HK-2 (cell line): ENCODE measurements around the gene TMEM117.
"Not testable (repeated sequence)": the region's sequence is repeated elsewhere in the genome, so short reads cannot be mapped to it uniquely, and the experiment has no call there.

ENCODE experiments used
- DNase-seq: peaks from one replicate; pipeline ENCODE4 v3.0.0-alpha.2; 2018; ENCODE audit not compliant: unreplicated experiment

TMEM117 gene

DNA sequence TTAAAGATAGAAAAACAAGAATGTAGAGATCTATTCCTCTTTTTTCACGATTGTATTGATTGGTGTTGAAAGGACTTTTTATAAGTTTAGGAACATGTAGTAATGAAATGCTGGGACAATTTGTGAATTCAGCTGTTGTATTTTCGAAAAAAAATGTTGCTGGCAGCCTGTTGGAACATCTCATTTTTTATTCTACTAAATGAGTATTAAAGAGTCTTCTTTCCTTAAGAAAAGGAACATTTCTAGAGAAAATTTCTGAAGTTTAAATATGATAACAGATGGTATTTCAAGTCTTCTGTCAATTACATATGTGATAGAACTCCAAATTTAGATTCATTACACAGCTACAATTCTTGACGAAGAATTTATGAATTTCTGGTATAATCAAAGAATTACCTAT, 189.6 kb downstream of the TMEM117 start:
- no peak for DNase-seq

DNA sequence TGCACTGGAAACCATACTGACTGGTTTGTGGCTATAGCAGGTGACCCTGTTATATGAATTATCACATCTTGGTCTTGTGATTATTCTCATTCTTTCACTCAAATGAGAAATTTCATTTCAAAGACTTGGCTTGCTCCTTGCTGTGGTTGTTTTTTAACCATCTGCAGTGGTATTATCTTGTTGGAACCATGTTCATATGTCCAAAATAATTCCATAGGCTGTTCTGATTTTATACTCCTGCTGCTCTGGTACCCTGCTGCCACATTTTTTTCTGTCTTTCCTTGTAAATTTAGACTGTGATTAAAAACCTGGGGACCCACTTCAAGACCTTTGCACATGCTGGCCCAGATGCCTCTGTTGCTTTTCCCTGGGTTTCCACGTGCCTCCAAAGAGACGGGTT, 190.2 kb downstream of the TMEM117 start:
- no peak for DNase-seq

DNA sequence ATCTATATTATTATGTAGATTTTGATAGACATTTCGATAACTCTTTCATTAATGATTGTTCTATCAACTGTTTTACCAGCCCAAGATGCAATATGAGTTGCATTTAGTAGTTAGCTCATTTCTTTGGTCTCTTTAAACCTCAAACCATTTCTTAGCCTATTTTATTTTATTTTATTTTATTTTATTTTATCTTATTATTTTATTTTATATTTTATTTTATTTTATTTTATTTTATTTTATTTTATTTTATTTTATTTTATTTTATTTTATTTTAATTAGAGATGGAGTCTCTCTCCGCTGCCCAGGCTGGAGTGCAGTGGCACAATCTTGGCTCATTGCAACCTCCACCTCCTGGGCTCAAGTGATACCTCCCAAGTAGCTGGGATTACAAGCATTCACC, 191.0 kb downstream of the TMEM117 start:
- not testable (repeated sequence) for DNase-seq

DNA sequence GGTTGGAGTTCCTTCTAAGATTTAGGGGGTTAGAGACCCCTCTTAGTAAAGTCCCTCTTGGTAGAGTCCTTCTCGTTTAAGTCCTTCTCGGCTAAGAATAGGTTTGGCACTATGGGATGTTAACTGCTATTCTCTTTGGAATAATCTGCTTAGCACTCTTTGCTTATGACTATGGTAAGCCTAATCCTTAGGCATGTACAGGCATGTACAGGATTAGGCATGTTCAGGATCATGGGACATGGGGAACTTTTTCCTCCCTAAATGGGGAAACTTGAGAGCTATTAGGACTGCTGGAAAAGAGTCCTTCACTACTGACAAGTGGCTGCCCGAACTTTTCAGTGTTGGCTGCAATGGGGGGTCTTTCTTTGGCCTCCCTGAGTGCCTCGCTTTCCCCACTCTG, 193.3 kb downstream of the TMEM117 start:
- DNase-seq = no peak

DNA sequence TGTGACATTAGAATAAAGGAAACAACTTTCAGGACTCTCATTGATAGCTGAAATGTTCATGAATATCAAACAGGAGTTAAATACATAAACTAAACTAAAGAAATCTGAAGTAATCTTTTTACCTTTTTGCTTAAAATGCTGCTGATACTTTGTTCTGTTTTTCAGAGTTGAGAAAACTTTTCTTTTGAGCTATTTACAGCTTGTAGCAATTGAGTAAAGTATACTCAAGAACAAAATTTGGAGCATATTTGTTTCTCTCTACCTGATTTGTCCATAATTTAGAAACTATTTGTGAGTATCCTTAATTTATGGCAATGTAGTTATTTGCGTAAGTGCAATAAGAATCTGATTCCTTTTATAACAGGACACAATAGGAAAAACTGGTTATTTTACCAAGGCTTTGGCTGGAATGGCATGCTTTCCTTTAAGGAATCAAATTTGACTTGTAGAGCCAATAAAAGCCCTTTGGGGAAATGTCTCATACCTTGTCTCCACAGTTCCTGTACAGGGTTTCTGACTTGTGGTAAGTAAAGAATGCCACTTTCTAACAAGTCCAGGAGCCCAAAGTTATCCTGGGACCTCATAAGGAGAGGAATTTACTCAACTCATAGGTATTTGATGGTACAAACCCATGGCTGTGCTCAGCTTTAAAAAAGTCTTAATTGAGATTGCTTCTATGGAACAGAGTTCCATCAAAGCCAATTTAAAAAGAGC, 195.7 kb downstream of the TMEM117 start:
- no peak for DNase-seq

DNA sequence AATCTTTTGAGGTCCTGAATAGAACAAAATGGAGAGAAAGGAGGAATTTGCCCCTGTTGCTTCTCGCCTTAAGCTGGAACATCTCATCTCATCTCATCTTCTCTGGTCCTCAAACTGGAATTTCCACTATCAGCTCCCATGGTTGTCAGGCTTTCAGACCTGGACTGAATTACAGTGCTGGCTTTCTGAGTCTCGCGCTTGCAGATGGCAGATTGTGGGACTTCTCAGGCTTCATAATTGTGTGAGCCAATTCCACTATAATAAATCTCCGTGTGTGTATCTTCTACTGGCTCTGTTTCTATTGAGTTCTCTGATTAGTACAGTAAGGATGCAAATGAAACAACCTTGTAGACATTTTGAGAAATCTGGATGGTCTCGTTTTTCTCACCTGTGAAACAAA, 199.0 kb downstream of the TMEM117 start:
- no peak for DNase-seq

DNA sequence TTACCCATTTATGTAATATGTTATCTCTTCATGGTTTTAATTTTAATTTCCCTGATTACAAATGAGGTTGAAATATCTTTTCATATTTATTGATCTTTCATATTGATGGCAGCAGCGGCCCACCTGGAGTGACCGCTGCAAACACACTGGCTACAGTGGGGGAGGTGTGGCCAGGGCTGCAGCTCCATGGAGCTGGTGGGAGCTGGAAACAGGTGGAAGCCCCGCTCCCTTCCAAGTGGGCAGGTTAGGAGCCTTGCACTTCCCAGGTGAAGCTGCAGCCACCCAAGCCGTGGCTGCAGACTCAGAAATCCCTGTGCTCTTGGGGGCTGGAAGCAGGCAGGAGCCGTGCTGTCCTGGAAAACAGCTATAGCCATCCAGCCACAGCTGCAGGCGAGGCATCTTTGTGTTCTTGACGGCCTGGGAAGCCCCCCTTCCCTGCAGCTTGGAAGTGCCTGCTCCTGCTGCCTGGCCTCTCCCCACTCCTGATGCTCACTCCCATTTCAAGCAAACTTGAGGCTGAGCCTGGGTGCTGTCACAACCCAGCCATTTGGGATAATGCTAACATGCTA, 201.1 kb downstream of the TMEM117 start:
- no peak for DNase-seq

DNA sequence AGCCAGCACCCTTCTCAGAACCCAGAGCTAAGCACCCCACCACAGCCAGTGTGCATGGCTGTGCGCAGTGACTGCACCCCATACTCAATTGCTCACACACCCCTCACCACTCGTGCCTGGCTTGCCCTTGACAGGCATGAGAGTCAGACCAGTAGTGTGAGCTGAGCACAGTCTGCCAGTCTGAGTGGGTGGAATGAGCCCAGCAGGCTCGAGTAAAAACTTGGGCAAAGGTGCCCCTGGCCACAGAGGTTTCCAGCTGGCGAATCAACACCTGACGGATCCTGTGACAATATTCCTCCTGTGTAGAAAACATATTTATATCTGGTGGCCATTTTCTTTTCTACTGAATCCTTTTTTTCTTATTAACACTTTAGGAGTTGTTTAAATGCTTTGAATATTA, 202.5 kb downstream of the TMEM117 start:
- DNase-seq = no peak

DNA sequence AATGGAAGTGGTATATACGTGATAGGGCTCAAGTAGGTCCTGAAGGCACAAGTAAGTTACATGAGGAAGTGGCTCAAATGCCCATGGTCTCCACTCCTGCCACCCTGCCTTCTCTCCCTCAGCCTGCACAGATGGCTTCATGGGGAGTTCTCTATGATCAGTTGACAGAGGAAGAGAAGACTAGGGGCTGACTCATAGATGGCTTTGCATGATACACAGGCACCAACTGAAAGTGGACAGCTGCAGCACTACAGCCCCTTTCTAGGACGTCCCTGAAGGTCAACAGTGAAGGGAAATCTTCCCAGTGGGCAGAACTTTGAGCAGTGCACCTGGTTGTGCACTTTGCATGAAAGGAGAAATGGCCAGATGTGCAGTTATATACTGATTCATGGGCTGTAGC, 208.6 kb downstream of the TMEM117 start:
- DNase-seq = not testable (repeated sequence)

DNA sequence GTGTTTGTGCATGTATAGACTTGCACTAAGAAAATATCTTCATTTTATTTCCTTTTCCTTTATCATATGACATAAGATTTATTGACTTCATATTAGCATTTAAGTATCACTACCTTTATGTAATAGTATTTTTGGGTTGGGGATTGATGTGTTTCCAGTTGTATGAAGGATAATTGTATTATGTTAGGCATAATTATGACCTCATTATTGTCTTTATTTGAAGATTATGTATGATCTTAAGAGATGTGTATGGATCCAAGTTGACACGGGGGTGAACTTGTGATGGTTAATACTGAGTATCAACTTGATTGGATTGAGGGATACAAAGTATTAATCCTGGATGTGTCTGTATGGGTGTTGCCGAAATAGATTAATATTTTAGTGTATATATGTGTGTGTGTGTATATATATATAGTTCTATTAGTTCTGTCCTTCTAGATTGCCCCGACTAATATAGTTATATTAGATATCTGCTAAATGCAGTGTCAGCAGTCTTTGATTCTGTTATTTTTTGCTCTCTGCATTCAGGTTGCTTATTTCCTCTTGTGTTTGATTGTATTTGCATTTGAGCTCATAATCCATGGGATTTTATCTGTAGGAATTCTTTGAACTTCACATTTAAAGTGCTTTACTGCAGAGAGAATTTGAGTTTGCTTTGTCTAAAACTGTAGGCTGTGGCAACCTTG, 211.0 kb downstream of the TMEM117 start:
- DNase-seq = no peak

DNA sequence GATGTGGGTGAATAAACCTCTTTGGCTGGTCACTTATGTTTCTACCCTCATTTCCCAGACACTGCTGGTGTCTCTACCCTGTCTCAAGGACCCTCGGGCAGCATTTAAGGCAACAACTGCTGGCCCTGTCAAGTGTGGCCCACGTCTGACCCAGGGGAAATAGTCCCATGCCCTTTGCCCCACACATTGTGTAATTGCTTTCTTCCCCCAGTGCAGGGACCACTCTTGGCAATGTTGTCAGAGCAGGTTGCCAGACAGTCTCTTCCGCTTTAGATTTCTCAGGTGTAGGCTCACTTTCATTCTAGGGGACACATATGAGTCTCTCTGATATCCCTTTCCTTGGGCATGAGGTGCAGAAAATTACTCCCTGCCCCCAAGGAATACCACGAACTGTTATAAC, 216.7 kb downstream of the TMEM117 start:
- DNase-seq = no peak

DNA sequence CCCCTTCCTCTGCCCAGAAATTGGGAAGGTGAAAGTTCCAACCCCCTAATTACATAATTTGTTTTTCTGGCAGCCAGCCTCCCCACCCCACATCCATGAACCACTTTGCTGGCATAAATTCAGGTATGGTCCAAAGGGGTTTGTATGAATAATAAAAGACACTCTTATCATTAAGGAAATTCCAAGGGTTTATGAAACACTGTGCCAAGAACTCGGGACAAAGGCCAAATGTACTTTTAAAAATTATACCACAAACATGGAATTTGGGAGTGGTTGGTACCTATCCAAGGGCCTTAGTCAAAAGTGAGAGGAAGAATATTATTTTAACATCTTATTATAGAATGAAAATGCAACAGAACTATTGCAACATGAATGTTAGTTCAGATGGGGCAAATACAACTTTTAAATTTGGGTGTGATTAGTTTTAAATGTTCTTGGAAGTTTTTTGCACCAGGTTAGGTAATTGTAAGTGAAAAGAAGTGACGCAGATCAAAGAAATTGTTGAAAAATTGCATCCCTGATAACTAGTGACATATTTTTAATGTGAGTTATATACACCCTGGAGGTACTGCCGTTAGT, 217.8 kb downstream of the TMEM117 start:
- no peak for DNase-seq

DNA sequence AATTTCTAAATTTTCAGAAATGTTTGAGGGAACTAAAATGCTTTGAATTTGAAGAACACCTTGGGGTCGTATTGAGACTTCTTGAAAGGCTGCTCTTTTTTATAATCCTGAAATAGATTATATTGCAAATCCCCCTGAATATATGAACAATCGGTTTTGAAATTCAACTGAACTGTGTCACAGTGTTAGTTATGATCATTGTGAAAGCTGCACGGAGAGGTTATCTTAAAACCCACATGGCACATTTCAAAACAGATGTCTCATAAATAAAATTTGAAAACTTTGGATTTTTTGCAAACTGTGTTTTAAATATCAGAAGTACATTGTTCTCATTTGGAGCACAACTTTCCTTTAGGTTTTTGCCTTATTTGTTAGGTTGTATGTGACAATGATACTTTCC, 218.4 kb downstream of the TMEM117 start:
- DNase-seq = no peak

DNA sequence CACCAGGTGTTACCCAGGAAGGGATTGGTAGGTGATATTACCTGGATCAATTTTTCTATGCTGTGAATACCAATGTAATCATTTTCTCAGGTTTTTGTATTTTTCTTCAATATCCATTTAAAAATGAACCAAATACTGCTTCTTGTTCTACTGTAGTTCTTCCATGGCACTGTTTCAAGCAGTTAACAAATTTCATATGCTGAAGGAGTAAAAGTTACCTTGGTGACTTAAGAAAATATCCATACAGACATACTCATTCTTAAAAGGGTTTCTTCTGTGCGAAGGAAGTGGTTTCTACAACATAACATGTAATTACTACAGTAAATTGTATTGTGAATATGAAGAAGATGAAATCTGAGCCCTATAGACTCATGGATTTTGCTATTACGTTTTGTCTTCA, 222.5 kb downstream of the TMEM117 start:
- no peak for DNase-seq

DNA sequence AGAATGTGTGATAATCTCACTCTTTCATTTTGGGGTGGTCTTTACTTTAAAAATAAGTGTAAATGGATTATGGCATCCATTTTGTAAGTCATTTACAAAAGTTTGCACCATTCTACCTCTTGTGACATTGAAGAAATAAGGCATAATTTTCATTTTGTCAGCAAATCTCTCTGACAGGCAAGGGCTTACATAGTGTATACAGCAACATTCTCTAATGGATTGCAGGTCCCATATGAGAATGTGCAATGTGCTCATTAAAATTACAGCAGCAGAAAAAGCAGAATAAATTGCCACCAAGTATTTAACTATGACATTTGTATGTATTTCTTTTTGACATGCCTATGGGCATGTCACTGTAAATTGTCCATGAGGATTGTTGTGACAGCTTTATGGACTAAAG, 223.6 kb downstream of the TMEM117 start:
- no peak for DNase-seq

DNA sequence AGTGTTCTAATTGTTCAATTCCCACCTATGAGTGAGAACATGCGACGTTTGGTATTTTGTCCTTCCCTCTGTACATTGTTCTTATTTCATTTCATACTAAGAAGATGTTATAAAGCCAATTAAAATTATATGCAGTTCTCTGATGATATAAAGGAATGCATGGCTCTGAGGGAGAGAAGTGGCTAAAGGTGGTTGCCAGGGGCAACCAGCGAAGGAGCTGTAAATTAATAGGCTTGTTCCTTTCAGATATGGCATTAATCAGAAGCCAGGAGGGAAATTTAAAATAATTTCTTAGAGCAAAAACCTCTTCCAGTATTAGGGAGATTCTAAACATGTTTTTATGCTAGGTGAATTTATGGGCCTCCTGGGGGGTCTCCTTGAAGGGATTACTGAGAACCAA, 227.8 kb downstream of the TMEM117 start:
- DNase-seq = no peak

DNA sequence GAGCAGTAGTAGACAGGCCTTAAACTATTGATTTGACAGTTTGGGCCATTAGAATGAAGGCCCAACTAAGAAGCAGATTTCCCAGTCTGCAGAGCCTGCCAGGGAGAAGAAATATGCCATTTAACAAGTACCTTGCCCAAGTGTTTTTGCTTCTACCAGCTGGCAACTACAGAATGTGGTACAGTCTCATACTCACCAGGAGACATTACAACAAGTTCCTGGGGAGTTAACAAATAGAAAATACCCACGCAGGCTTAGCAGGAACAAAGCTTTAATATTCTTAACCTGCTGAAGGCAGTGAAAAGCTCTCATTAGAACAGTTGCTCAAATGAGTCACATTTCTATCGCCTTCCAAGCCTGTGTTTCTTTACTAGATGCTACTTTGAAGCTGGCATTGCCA, 241.0 kb downstream of the TMEM117 start:
- no peak for DNase-seq

DNA sequence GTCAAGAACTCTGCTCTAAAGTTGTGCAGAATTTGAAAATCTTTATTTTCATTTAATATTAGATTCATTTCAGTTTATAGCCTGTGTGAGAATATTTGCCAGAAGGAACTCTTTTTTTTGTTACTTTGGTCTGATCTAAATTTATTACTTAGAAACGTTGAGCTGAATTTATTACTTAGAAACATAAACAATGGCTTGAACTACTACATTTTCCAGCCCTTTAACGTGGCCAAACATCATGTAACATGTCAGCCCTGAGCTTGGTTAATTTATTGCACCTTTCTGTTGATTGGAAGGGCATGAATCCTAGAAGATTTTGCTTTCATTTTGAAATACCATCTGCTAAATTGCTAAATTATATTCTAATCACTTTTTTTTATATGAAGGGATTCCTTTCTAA, 241.4 kb downstream of the TMEM117 start:
- DNase-seq = no peak

DNA sequence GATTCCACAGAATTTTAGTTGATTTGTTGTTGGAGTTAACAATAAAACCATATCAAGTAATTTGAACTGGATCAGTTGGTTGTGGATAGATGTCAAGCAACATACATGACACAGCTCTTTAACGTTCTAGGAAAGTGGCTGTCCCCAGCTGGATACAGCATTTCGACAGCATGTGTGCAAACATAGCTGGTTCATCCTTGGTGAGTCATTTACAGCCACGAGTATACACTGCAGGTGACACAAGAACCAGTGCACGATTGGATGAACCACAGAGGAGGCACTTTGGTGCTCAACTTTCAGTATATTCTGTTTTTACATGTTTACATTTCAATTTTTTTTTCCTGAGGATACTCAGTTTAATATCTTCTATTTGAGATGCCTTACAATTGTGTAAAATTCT, 242.4 kb downstream of the TMEM117 start:
- no peak for DNase-seq

DNA sequence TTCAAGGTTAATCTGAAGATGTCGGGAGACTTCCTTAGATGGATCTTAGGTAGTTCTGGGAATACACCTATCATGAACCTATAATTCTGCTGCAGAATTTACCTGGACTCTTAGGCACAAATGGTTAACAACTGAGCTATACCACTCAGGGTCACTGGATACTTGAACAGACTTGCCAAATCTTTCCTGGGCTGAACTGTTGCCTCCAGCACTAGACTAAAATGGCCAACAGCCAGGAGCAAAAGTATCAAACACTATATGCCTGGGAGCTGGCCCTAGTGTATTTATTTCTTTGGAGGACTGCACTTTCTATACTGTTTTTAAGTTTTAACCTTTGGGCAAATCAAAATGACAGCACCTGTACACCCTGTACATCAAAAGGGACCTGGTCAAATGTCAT, 252.8 kb downstream of the TMEM117 start:
- no peak for DNase-seq

DNA sequence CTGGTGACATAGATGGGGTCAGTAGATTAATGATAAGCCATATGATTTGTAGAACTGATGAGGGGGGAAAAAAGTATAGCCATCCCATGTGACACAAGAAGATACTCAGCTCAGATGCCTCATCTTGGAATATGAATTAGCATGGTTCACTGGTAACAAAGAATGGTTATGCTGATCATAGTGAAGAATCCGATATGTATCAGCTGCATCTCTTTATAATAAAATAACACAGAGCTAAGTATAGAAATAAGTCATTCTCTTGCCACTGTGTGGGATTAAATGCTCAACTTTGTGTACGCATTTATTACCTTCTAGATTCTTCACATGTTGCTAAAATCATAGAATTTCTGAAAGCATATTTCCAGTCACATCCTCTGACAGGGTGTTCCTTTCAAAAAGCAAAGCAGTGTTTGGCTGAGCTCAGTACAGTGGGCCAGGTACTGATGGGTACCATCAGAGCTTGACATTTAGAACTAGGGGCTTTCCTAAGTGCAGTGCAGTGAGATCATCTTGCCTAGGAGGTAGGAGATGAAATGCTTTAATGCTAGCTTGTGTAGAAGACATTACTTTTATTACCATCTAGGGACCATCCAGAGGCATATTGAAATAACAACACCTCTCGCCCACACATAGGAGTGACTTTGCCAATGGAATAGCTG, 256.2 kb downstream of the TMEM117 start:
- no peak for DNase-seq

DNA sequence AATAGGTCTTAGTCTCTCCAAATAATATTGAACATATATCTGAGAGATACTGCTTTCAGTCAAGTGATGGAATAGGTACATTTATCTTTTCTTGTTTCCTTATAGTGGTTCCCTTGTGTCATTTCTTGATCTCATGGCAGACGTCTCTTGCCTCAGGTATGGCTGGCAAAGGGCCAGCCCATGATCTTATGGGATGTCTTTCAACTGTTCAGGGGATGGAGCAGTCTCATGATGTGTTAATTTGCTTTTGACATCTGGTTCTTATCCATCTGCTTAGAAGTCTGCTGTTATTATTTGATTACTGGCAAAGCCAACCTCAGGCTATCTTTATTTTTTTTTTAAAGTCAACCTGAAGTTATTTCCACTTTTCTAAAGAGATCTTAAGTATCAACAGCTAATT, 262.9 kb downstream of the TMEM117 start:
- no peak for DNase-seq

DNA sequence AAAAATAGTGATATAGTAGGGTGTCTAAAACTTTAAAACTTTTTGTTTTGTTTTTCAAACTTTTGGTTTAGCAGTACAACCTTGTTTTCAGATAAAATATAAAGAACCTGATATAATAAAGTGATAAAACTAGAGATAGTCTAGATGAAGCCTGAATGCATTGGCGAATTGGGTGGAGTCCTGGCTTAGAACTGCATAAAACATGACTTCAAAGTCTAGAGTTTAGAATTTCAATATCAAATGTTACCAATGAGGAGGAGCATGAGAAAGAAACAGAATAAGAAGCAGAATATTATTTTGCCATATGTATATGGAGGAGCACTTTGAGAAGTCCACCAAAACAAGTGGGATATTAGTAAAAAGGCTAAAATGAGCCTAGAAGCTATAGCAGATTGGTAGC, 263.6 kb downstream of the TMEM117 start:
- no peak for DNase-seq
